ENCODE results near the gene IGSF8.
"Not testable (repeated sequence)": the region's sequence is repeated elsewhere in the genome, so short reads cannot be mapped to it uniquely, and the experiment has no call there.

The IGSF8 gene

GRCh38 chr1:160118928-160119327 is 20.5 kb upstream of the IGSF8 start:
- H3K9me3 ChIP-seq (ENCODE audit: control insufficient read depth, insufficient read depth, low read length), result no peaks in the 10 kb centered on the region
- no peaks in the 10 kb centered on the region; the same call in 1 of the 2 replicates for H3K36me3 ChIP-seq (ENCODE audit: insufficient read depth, low read length)
- peaks cover 36% of the 10 kb centered on the region for H3K4me1 ChIP-seq (ENCODE audit: insufficient read depth, low read length)
- no peak overlapping the region for H3K9ac ChIP-seq (ENCODE audit: low read depth, low read length)

GRCh38 chr1:160117709-160118183 is 19.3 kb upstream of the IGSF8 start:
- no peak overlapping the region; the same call in 1 of the 2 replicates for H3K9ac ChIP-seq (ENCODE audit: low read depth, low read length)
- H3K4me1 ChIP-seq (ENCODE audit: insufficient read depth, low read length), result peaks cover 45% of the 10 kb centered on the region
- no peaks in the 10 kb centered on the region; the same call in 1 of the 2 replicates for H3K36me3 ChIP-seq (ENCODE audit: insufficient read depth, low read length)
- H3K9me3 ChIP-seq (ENCODE audit: control insufficient read depth, insufficient read depth, low read length), result no peaks in the 10 kb centered on the region

- Histone ChIP-seq H3K4me1 (ENCODE audit: insufficient read depth, low read length) (peaks cover 45% of the 10 kb centered on the region), H3K36me3 (ENCODE audit: insufficient read depth, low read length) (no peaks in the 10 kb centered on the region; the same call in 1 of the 2 replicates), H3K9me3 (ENCODE audit: control insufficient read depth, insufficient read depth, low read length) (no peaks in the 10 kb centered on the region), H3K9ac (ENCODE audit: low read depth, low read length) (no peak overlapping the region)
Measured at GRCh38 chr1:160117300-160117699, 18.9 kb upstream of the IGSF8 start.

- Histone ChIP-seq H3K9me3 (ENCODE audit: control insufficient read depth, insufficient read depth, low read length) (no peaks in the 10 kb centered on the region), H3K9ac (ENCODE audit: low read depth, low read length) (peak overlapping the region; percentile 54; the same call in 1 of the 2 replicates), H3K36me3 (ENCODE audit: insufficient read depth, low read length) (no peaks in the 10 kb centered on the region), H3K4me1 (ENCODE audit: insufficient read depth, low read length) (peaks cover 45% of the 10 kb centered on the region)
Measured at GRCh38 chr1:160116283-160117147, 18.1 kb upstream of the IGSF8 start.

GRCh38 chr1:160115545-160116282 is 17.3 kb upstream of the IGSF8 start, which contains the start of gene ATP1A2:
TSS of gene ATP1A2 (plus strand) at chr1:160115759. CDS start at chr1:160115862, 103 bp downstream.
- H3K4me1 ChIP-seq (ENCODE audit: insufficient read depth, low read length), result peaks cover 45% of the 10 kb centered on the region
- peak within 1 kb of the TSS; percentile 54; the same call in 1 of the 2 replicates for H3K9ac ChIP-seq (ENCODE audit: low read depth, low read length)
- no peaks in the 10 kb centered on the region for H3K36me3 ChIP-seq (ENCODE audit: insufficient read depth, low read length)
- no peaks in the 10 kb centered on the region for H3K9me3 ChIP-seq (ENCODE audit: control insufficient read depth, insufficient read depth, low read length)

DNA sequence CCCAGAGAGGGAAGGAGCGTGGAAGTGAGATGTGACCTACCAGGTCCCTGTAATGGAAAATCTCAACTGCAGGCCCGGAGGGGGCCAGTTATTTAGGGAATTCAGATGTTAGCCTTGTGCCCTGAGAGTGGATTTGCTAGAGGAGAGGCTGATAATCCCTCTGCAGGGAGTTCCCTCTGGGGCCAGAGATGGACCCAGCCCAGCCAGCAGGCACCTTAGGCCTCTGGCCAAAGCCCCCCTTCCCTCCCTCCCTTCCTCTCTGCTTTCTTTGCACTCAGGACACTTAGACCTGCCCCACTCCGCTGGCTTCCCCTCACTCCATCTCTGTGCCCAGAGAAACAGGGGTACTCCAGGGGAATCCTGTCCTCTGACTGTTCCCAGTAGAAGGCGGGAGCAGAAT is 15.7 kb upstream of the IGSF8 start:
- H3K9me3 ChIP-seq (ENCODE audit: control insufficient read depth, insufficient read depth, low read length), result no peaks in the 10 kb centered on the region
- H3K36me3 ChIP-seq (ENCODE audit: insufficient read depth, low read length), result no peaks in the 10 kb centered on the region
- no peak overlapping the region for H3K9ac ChIP-seq (ENCODE audit: low read depth, low read length)
- peaks cover 58% of the 10 kb centered on the region for H3K4me1 ChIP-seq (ENCODE audit: insufficient read depth, low read length)

DNA sequence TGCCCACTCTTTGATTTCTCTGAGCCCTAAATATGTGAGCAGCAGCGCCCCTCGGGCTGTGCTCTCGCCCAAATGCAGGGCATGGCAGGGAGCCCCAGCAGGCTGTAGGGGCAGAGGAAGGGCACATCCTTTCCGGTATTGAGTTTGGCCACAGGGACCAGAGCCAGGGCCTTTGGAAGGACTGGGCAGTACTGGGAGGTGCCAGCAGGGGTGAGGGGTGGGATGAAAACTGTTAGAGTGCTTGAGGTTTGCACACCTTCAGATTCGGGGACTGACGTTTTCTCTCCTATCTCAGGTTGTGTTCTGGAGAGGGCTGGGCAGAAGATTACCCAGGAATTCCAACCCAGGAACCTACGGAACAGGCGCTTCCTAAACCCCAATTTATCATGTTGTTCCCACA is 15.0 kb upstream of the IGSF8 start:
- no peaks in the 10 kb centered on the region for H3K36me3 ChIP-seq (ENCODE audit: insufficient read depth, low read length)
- H3K9me3 ChIP-seq (ENCODE audit: control insufficient read depth, insufficient read depth, low read length), result no peaks in the 10 kb centered on the region
- peaks cover 60% of the 10 kb centered on the region for H3K4me1 ChIP-seq (ENCODE audit: insufficient read depth, low read length)
- no peak overlapping the region for H3K9ac ChIP-seq (ENCODE audit: low read depth, low read length)

DNA sequence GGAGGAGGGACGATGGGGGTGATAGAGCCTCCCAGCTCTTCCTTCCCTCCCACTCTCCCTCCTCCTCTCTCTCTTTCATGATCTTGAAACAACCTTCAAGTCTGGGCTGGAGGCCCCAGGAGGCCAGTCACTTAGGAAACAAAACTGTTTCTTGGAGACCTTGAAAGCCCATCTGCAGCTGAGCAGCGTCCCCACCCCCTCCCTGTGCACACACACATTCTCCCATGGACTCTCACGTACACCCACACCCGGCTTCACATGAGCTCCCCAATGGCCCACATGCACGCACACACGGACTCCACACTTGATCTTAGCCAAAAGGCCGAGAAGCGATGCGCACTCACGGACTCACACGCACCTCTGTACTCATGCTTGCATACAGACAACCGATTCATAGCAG is 13.9 kb upstream of the IGSF8 start:
- no peak overlapping the region for H3K9ac ChIP-seq (ENCODE audit: low read depth, low read length)
- no peaks in the 10 kb centered on the region for H3K36me3 ChIP-seq (ENCODE audit: insufficient read depth, low read length)
- no peaks in the 10 kb centered on the region for H3K9me3 ChIP-seq (ENCODE audit: control insufficient read depth, insufficient read depth, low read length)
- H3K4me1 ChIP-seq (ENCODE audit: insufficient read depth, low read length), result peaks cover 51% of the 10 kb centered on the region

- H3K9me3 ChIP-seq (ENCODE audit: control insufficient read depth, insufficient read depth, low read length); H3K36me3 ChIP-seq (ENCODE audit: insufficient read depth, low read length); H3K9ac ChIP-seq (ENCODE audit: low read depth, low read length): not testable (repeated sequence)
- peaks cover 42% of the 10 kb centered on the region for H3K4me1 ChIP-seq (ENCODE audit: insufficient read depth, low read length)
Measured at GRCh38 chr1:160111462-160111861, 13.0 kb upstream of the IGSF8 start.

DNA sequence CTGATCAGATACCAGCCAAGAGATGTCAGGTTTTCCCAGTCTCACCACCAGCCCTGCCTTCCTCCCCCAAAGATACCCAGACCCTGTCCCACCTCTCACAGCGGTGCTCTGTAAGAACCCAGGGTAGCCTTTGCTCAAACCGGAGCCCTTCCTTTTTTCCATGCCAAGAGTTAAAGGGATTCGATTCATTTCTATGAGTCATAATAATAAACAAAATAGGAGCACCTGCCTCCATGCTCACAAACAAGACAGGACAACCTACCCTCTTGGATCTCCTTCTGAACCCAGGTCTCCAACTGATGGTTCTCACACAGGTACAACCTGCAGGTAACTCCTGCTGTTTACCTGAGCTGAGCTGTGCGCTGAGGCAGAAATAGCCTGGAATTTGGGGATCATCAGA is 11.3 kb upstream of the IGSF8 start:
- Histone ChIP-seq H3K9ac (ENCODE audit: low read depth, low read length) (no peak overlapping the region), H3K36me3 (ENCODE audit: insufficient read depth, low read length) (no peaks in the 10 kb centered on the region), H3K9me3 (ENCODE audit: control insufficient read depth, insufficient read depth, low read length) (no peaks in the 10 kb centered on the region), H3K4me1 (ENCODE audit: insufficient read depth, low read length) (peaks cover 36% of the 10 kb centered on the region)

- H3K9me3 ChIP-seq (ENCODE audit: control insufficient read depth, insufficient read depth, low read length), result no peaks in the 10 kb centered on the region
- no peaks in the 10 kb centered on the region for H3K36me3 ChIP-seq (ENCODE audit: insufficient read depth, low read length)
- H3K9ac ChIP-seq (ENCODE audit: low read depth, low read length), result no peak overlapping the region
- H3K4me1 ChIP-seq (ENCODE audit: insufficient read depth, low read length), result peaks cover 34% of the 10 kb centered on the region
Measured at GRCh38 chr1:160108888-160109662, 10.7 kb upstream of the IGSF8 start.

DNA sequence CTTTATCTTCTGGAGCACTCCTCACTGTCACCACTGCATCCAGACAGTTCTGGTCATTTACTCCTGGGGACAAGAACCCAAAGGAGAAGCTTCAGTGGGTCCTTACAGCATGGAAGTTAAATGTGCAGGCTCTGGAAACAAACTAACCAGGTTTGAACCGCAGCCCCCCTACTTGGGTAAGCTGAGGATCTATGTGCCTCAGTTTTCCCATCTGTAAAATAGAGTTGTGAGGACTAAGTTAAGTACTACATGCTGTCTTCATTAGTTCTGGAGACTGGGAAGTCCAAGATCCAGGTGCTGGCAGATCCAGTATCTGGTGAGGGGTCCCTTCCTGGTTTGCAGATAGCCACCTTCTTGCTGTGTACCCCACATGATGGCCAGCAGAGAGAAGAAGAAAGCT is 9.1 kb upstream of the IGSF8 start:
- H3K36me3 ChIP-seq (ENCODE audit: insufficient read depth, low read length), result no peaks in the 10 kb centered on the region

DNA sequence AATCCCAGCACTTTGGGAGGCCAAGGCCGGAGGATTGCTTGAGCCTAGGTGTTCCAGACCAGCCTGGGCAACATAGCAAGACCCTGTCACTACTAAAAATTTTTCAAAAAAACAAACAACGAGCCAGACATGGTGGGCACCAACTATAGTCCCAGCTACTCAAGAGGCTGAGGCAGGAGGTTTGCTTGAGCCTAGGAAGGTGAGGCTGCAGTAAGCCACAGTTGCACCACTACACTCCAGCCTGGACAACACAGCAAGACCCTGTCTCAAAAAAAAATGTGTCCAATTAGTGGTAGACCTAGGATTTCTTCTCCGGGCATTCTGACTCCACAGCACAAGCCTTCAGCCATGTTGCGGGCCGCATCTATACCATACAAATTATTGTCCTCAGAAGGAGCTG is 6.7 kb upstream of the IGSF8 start:
- no peaks in the 10 kb centered on the region for H3K9me3 ChIP-seq (ENCODE audit: control insufficient read depth, insufficient read depth, low read length)
- H3K4me1 ChIP-seq (ENCODE audit: insufficient read depth, low read length), result peaks cover 38% of the 10 kb centered on the region
- no peak overlapping the region for H3K9ac ChIP-seq (ENCODE audit: low read depth, low read length)
- H3K36me3 ChIP-seq (ENCODE audit: insufficient read depth, low read length), result no peaks in the 10 kb centered on the region

More for the DNA sequence above, 9.1 kb upstream of the IGSF8 start:
- Histone ChIP-seq H3K9me3 (ENCODE audit: control insufficient read depth, insufficient read depth, low read length) (no peaks in the 10 kb centered on the region), H3K4me1 (ENCODE audit: insufficient read depth, low read length) (peaks cover 37% of the 10 kb centered on the region), H3K9ac (ENCODE audit: low read depth, low read length) (no peak overlapping the region)

DNA sequence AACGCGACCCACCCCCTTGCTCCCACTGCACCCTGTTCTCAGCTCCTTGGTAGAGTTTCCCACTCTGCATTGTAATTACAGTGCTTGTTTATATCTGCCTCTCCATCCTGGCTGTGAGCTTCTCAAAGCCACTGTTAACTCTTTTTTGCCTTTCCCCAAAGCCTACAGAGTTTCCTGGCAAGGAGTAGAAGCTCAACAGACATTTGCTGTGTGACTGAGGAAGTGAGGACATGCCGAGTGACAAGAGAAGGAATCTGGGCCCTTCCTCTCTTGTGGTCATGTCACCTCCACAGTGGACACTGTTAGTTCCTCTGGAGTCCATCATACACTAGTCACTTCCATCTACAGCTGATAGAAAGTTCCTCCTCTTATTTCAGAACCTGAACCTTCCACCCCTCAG is 6.1 kb upstream of the IGSF8 start:
- Histone ChIP-seq H3K36me3 (ENCODE audit: insufficient read depth, low read length) (no peaks in the 10 kb centered on the region), H3K4me1 (ENCODE audit: insufficient read depth, low read length) (peaks cover 32% of the 10 kb centered on the region), H3K9me3 (ENCODE audit: control insufficient read depth, insufficient read depth, low read length) (no peaks in the 10 kb centered on the region), H3K9ac (ENCODE audit: low read depth, low read length) (no peak overlapping the region)

All from ES-I3 (cell line).